ENCODE data around the gene CNOT1.
"Not testable (repeated sequence)": the region's sequence is repeated elsewhere in the genome, so short reads cannot be mapped to it uniquely, and the experiment has no call there.

The CNOT1 gene

GRCh38 chr16:58582133-58582532 is 47.5 kb downstream of the CNOT1 start:
- no peak for DNase-seq (ENCODE audit: low read depth)

- DNase-seq (ENCODE audit: low read depth): no peak
Measured at GRCh38 chr16:58579587-58579986, 50.0 kb downstream of the CNOT1 start.

GRCh38 chr16:58578642-58579041 is 51.0 kb downstream of the CNOT1 start:
- DNase-seq (ENCODE audit: low read depth): no peak

GRCh38 chr16:58577141-58577540 is 52.5 kb downstream of the CNOT1 start:
- DNase-seq (ENCODE audit: low read depth): no peak

- DNase-seq (ENCODE audit: low read depth): no peak
Measured at GRCh38 chr16:58574895-58575294, 54.7 kb downstream of the CNOT1 start.

- DNase-seq (ENCODE audit: low read depth): not testable (repeated sequence)
Measured at GRCh38 chr16:58565697-58566096, 63.9 kb downstream of the CNOT1 start.

GRCh38 chr16:58563775-58564174 is 65.9 kb downstream of the CNOT1 start:
- DNase-seq (ENCODE audit: low read depth): no peak

GRCh38 chr16:58563235-58563634 is 66.4 kb downstream of the CNOT1 start:
- no peak for DNase-seq (ENCODE audit: low read depth)

- no peak for DNase-seq (ENCODE audit: low read depth)
Measured at GRCh38 chr16:58556678-58557077, 72.9 kb downstream of the CNOT1 start.

GRCh38 chr16:58551496-58551895 is 78.1 kb downstream of the CNOT1 start:
- no peak for DNase-seq (ENCODE audit: low read depth)

GRCh38 chr16:58548378-58548777 is 81.2 kb downstream of the CNOT1 start:
- DNase-seq (ENCODE audit: low read depth): no peak

GRCh38 chr16:58543685-58544084 is 85.9 kb downstream of the CNOT1 start:
- DNase-seq (ENCODE audit: low read depth): no peak

- DNase-seq (ENCODE audit: low read depth): no peak
Measured at GRCh38 chr16:58542291-58542690, 87.3 kb downstream of the CNOT1 start.

- DNase-seq (ENCODE audit: low read depth): no peak
Measured at GRCh38 chr16:58541711-58542110, 87.9 kb downstream of the CNOT1 start.

- DNase-seq (ENCODE audit: low read depth): no peak
Measured at GRCh38 chr16:58537124-58537906, 92.3 kb downstream of the CNOT1 start.

GRCh38 chr16:58536278-58536677 is 93.3 kb downstream of the CNOT1 start:
- no peak for DNase-seq (ENCODE audit: low read depth)

- DNase-seq (ENCODE audit: low read depth): no peak
Measured at GRCh38 chr16:58535100-58535499, 94.5 kb downstream of the CNOT1 start.

GRCh38 chr16:58533751-58534470 is 95.7 kb downstream of the CNOT1 start:
- DNase-seq (ENCODE audit: low read depth): no peak

- no peak for DNase-seq (ENCODE audit: low read depth)
Measured at GRCh38 chr16:58532414-58532813, 97.2 kb downstream of the CNOT1 start.

GRCh38 chr16:58530179-58530578 is 99.4 kb downstream of the CNOT1 start:
- DNase-seq (ENCODE audit: low read depth): no peak

GRCh38 chr16:58519707-58520106 is 109.9 kb downstream of the CNOT1 start:
- no peak for DNase-seq (ENCODE audit: low read depth)

GRCh38 chr16:58518980-58519368 is 110.7 kb downstream of the CNOT1 start:
- no peak for DNase-seq (ENCODE audit: low read depth)
